Measurements from ENCODE around the gene GOLPH3.

GOLPH3 gene

GRCh38 chr5:32159328-32160072 lies 14.6 kb downstream of the GOLPH3 start:
- TF ChIP-seq CTCF (IDR thresholded peaks at IDR 0.05; ENCODE audit: extremely low read depth, insufficient read depth, missing control alignments), result no peak
- in situ Hi-C loops (cut with MboI; ENCODE audit: low pct_unique_long_range_greater_than_20kb, low sequenced_read_pairs, unreplicated experiment), result no loop called here

GRCh38 chr5:32158679-32158975 lies 15.5 kb downstream of the GOLPH3 start:
- no peak for DNase-seq (ENCODE audit: low spot score)
- in situ Hi-C loops (cut with MboI; ENCODE audit: low pct_unique_long_range_greater_than_20kb, low sequenced_read_pairs, unreplicated experiment), result no loop called here
- TF ChIP-seq CTCF (IDR thresholded peaks at IDR 0.05; ENCODE audit: extremely low read depth, insufficient read depth, missing control alignments), result no peak

More at GRCh38 chr5:32159328-32160072, 14.6 kb downstream of the GOLPH3 start:
- DNase-seq (ENCODE audit: low spot score), result no peak

GRCh38 chr5:32157078-32157477 lies 17.0 kb downstream of the GOLPH3 start:
- in situ Hi-C loops (cut with MboI; ENCODE audit: low pct_unique_long_range_greater_than_20kb, low sequenced_read_pairs, unreplicated experiment), result no loop called here
- no peak for DNase-seq (ENCODE audit: low spot score)
- no peak for TF ChIP-seq CTCF (IDR thresholded peaks at IDR 0.05; ENCODE audit: extremely low read depth, insufficient read depth, missing control alignments)

GRCh38 chr5:32156635-32157034 lies 17.5 kb downstream of the GOLPH3 start:
- DNase-seq (ENCODE audit: low spot score), result no peak
- in situ Hi-C loops (cut with MboI; ENCODE audit: low pct_unique_long_range_greater_than_20kb, low sequenced_read_pairs, unreplicated experiment), result no loop called here
- TF ChIP-seq CTCF (IDR thresholded peaks at IDR 0.05; ENCODE audit: extremely low read depth, insufficient read depth, missing control alignments), result no peak

GRCh38 chr5:32155211-32155610 lies 18.9 kb downstream of the GOLPH3 start:
- TF ChIP-seq CTCF (IDR thresholded peaks at IDR 0.05; ENCODE audit: extremely low read depth, insufficient read depth, missing control alignments), result no peak
- in situ Hi-C loops (cut with MboI; ENCODE audit: low pct_unique_long_range_greater_than_20kb, low sequenced_read_pairs, unreplicated experiment), result no loop called here
- DNase-seq (ENCODE audit: low spot score), result no peak

- no peak for DNase-seq (ENCODE audit: low spot score)
- in situ Hi-C loops (cut with MboI; ENCODE audit: low pct_unique_long_range_greater_than_20kb, low sequenced_read_pairs, unreplicated experiment), result no loop called here
- no peak for TF ChIP-seq CTCF (IDR thresholded peaks at IDR 0.05; ENCODE audit: extremely low read depth, insufficient read depth, missing control alignments)
Measured at GRCh38 chr5:32153723-32154122, 20.4 kb downstream of the GOLPH3 start.

All from GM13977 (cell line).